IPS DF 6.9 (cell line): Measurements from ENCODE around the gene PLCE1.
"Not testable (repeated sequence)": the region's sequence is repeated elsewhere in the genome, so short reads cannot be mapped to it uniquely, and the experiment has no call there.

ENCODE experiments used
- DNase-seq: peaks from one replicate; pipeline ENCODE4 v3.0.0-alpha.2; 2013; ENCODE audit warnings: low read depth, low spot score
- H3K27ac ChIP-seq: one replicate; pipeline ENCODE4 v1.5.1; 2013; ENCODE audit warnings: low read length, control low read depth
- H3K27me3 ChIP-seq: 2 replicates; pipeline ENCODE4 v1.6.1; 2013; ENCODE audit warnings: mild to moderate bottlenecking, low read length; ENCODE audit not compliant: control insufficient read depth, insufficient read depth
- H3K36me3 ChIP-seq: 2 replicates; pipeline ENCODE4 v1.6.1; 2013; ENCODE audit warnings: low read length; ENCODE audit not compliant: control insufficient read depth, insufficient read depth
- H3K4me1 ChIP-seq: 2 replicates; pipeline ENCODE4 v1.6.1; 2013; ENCODE audit warnings: low read length; ENCODE audit not compliant: control insufficient read depth, insufficient read depth
- H3K4me3 ChIP-seq: 2 replicates; pipeline ENCODE4 v1.5.1; 2013; ENCODE audit warnings: mild to moderate bottlenecking, low read length
- H3K9me3 ChIP-seq: 2 replicates; pipeline ENCODE4 v1.6.1; 2013; ENCODE audit warnings: low read length, inconsistent platforms; ENCODE audit not compliant: control insufficient read depth, insufficient read depth
- WGBS: extraction: QIAGEN DNeasy Blood & Tissue Kit; methylation state at CpG from one replicate; pipeline ENCODE4 v1.1.7; 2013; ENCODE audit warnings: mixed read lengths, missing lambda C conversion rate; ENCODE audit not compliant: insufficient read length, insufficient coverage; 5-methylcytosine and 5-hydroxymethylcytosine counted together

Gene PLCE1

DNA sequence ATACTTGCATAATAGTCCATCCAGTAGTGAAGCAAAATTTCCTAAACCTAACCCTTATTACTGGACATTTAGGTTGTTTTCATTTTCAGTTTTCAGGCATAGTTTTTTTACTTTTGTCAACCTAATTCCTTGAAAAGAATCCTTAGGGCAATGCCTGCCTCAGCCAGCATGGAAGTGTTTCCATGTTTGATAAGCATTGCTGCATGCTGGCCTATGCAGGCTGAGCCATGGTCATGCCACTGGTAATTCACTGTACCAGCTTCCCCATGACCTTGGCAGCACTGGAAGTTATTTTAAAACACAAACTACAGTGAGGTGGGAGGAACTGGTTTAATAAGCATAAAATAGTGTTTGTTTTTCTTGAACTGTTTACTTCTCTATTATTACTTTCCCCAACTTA lies 27.8 kb upstream of the PLCE1 start:
- H3K4me1 ChIP-seq = no peaks in the 10 kb centered on the region
- no peaks in the 10 kb centered on the region for H3K27me3 ChIP-seq
- H3K27ac ChIP-seq = no peak overlapping the region
- H3K4me3 ChIP-seq = no peak overlapping the region
- DNase-seq = no peak
- no peaks in the 10 kb centered on the region for H3K36me3 ChIP-seq
- H3K9me3 ChIP-seq = no peaks in the 10 kb centered on the region; the same call in 1 of the 2 replicates

DNA sequence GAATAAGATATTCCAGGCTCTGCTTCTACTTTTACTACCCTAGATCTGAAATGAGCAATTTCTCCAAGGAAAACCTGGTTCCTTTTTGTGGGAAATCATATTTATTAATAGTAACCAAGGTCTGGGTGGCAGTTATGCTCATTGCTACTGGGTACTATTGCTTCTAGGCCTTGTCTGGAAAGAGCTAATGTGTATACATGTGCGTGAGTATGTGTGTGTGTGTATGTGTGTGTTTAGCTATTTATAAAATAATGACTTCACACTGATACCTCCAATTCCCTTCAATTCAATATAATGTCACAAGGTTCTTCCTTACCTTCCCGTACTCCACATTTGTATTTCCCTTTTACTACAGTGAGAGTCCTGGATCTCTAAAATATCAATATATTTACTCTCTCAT lies 26.0 kb upstream of the PLCE1 start:
- no CpG with 5 or more reads among the region's 2 CpGs for WGBS
- Histone ChIP-seq H3K27ac (no peak overlapping the region), H3K27me3 (no peaks in the 10 kb centered on the region), H3K4me1 (no peaks in the 10 kb centered on the region), H3K4me3 (no peak overlapping the region), H3K9me3 (no peaks in the 10 kb centered on the region; the same call in 1 of the 2 replicates), H3K36me3 (no peaks in the 10 kb centered on the region)
- DNase-seq = no peak

DNA sequence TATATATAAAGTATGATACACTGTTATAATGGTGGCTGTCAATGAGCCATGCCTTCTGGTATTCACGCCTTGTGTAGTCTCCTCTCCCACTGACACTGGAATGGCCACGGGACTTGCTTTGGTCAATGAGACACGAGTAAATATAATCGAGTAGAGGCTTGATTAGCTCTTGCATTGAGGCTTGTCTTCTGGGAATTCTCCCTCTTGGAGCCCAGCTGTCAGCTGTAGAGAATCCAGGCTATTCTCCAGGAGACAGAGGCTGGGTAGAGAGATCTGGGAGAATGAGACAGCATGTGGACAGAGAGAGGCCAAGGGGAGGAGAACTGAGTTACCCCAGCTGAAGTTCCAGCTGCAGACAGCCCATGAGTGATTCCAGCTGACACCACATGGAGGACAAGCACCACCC lies 25.2 kb upstream of the PLCE1 start:
- Histone ChIP-seq H3K27me3 (no peaks in the 10 kb centered on the region), H3K27ac (no peak overlapping the region), H3K36me3 (no peaks in the 10 kb centered on the region), H3K9me3 (no peaks in the 10 kb centered on the region; the same call in 1 of the 2 replicates), H3K4me1 (no peaks in the 10 kb centered on the region), H3K4me3 (no peak overlapping the region)
- no CpG with 5 or more reads among the region's 4 CpGs for WGBS
- DNase-seq = no peak

DNA sequence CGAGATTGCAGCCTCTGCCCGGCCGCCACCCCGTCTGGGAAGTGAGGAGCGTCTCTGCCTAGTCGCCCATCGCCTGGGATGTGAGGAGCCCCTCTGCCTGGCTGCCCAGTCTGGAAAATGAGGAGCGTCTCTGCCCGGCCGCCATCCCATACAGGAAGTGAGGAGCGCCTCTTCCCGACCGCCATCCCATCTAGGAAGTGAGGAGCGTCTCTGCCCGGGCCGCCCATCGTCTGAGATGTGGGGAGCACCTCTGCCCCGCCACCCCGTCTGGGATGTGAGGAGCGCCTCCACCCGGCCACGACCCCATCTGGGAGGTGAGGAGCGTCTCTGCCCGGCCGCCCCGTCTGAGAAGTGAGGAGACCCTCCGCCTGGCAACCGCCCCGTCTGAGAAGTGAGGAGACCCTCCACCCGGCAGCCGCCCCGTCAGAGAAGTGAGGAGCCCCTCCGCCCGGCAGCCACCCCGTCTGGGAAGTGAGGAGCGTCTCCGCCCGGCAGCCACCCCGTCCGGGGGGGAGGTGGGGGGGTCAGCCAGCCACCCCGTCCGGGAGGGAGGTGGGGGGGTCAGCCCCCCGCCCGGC lies 23.2 kb upstream of the PLCE1 start:
- WGBS = no CpG with 5 or more reads among the region's 44 CpGs
- H3K9me3 ChIP-seq = not testable (repeated sequence)

DNA sequence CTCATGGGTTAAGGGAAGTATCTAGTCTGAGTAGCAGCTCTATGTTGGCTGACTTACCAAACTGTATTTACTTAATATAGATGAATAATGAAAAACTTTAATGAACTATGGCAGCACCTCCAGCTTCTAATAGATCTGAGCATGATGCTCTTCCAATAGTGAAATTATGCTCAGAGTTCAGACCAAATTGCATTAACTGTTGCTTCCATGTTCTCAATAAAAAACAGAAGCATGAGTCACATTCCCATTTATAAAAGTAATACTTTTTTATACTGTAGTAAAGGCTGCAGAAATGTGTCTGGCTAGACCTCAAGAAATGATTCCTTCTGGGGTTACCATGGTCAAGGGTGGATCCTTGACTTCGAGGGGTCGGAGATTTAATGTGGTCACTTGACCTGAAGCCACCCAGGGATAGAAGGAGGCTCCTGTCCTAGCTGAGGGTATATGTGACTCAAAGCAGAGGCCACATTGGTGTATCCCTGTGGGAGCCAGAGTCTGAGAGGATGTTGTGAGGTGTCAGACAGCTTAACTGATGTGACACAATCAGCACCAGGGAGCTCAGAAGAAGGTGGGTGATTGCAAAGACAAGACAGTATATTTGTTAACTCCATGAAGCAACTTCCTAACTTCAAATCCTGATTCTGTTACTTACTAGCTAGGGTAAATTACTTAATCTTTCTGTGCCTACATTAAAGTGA lies 19.8 kb upstream of the PLCE1 start:
- H3K27ac ChIP-seq = no peak overlapping the region
- WGBS = no CpG with 5 or more reads among the region's 2 CpGs
- H3K9me3 ChIP-seq = no peaks in the 10 kb centered on the region; the same call in 1 of the 2 replicates
- no peak for DNase-seq
- H3K36me3 ChIP-seq = no peaks in the 10 kb centered on the region
- no peak overlapping the region for H3K4me3 ChIP-seq
- no peaks in the 10 kb centered on the region for H3K4me1 ChIP-seq
- no peaks in the 10 kb centered on the region for H3K27me3 ChIP-seq

More for the DNA sequence above, 23.2 kb upstream of the PLCE1 start:
- H3K27me3 ChIP-seq, H3K4me1 ChIP-seq, H3K36me3 ChIP-seq, H3K27ac ChIP-seq, DNase-seq, H3K4me3 ChIP-seq: not testable (repeated sequence)

DNA sequence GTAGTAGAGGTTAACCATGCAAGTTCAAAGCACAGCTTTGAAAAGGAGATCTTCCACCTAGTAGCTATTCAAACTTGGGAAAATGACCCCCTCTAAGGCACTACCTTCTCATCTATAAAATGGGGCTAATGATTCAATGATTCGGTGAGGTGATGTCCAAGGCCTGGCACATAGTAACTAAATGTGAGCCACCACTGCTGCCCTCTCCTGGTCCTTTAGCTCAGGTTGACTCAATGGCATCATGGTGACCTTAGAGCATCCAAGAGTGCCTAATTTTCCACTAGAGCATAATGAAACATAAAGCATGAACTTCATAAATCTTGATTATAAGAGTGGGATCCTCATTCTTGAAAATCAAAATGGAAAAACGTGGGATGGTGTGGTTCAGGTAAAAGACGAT lies 16.3 kb upstream of the PLCE1 start:
- Histone ChIP-seq H3K27me3 (no peaks in the 10 kb centered on the region), H3K4me3 (no peak overlapping the region), H3K27ac (no peak overlapping the region), H3K9me3 (no peaks in the 10 kb centered on the region), H3K4me1 (no peaks in the 10 kb centered on the region), H3K36me3 (no peaks in the 10 kb centered on the region)
- WGBS = no CpG with 5 or more reads among the region's 3 CpGs
- no peak for DNase-seq

DNA sequence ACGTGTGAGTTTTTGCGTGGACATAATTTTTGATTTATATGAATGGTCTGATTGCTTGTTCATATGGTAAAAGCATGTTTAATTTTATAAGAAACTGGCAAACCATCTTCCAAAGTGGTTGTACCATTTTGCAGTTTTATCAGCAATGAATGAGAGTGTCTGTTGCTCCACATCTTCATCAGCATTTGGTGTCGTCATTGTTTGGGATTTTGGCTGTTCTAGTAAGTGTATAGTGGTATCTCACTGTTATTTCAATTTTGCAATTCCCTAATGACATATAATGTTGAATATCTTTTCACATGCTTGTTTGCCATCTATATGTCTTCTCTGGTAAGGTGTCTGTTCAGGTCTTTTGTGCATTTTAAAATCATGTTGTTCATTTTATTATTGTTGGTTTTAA lies 13.2 kb upstream of the PLCE1 start:
- Histone ChIP-seq H3K9me3 (no peaks in the 10 kb centered on the region), H3K4me1 (no peaks in the 10 kb centered on the region), H3K4me3 (no peak overlapping the region), H3K27me3 (no peaks in the 10 kb centered on the region), H3K27ac (no peak overlapping the region), H3K36me3 (no peaks in the 10 kb centered on the region)
- no CpG with 5 or more reads among the region's 3 CpGs for WGBS
- no peak for DNase-seq

DNA sequence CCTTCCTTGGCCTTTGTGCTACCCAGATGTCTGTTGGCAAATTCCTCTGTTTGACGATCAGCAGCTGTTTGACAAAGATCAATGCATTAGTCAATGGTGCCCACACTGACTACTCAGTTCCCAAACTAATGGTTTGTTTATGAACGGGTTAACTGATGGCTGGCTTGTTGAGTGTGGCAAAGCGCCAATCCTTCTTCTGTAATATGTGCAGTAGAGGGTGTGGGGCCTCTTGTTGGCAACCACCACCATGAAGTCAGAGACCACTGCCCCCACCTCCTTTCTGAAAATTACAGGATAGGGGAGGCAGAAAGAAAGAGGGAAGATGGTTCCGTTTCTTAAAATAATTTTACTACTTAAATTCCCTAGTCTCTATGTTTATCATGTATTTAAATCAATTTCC lies 2.6 kb upstream of the PLCE1 start:
- Histone ChIP-seq H3K27me3 (peaks cover 23% of the 10 kb centered on the region), H3K4me3 (no peak overlapping the region), H3K4me1 (0 out of 2 replicates have a peak, but pooled peaks cover 1% of the 10 kb centered on the region), H3K36me3 (no peaks in the 10 kb centered on the region), H3K9me3 (no peaks in the 10 kb centered on the region), H3K27ac (no peak overlapping the region)
- no peak for DNase-seq
- WGBS = no CpG with 5 or more reads among the region's 4 CpGs

DNA sequence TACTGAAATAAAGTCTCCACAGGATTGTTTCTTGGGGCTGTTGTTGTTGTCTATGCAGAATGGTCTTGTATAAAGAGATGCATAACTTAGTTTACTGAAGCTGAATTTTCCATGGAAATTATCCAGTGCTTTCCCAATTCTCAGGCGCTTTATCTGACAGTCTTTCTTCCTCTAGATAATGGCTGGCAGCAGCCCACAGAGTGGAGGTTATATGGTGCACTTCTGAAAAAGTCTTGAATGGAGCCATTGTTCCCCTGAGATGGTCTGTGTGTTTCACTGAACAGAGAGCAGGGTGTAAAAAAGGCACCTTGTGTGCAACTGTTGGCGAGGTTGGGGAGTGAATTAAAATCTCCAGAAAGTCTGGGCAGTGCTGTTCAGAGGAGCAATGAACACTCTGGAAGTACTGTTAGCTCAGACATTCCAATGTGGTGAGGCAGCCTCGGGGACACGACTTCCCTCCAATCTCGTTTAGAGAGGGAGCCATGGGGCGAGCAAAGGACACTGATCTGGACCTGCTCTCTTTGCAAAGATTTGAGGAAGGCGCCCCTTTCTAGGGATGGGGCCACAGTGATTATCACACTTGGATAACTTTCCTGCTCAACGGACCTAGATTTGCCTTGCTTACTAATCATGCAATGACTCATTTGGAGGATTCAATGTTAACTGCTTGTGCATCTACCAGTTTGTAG lies 2.0 kb upstream of the PLCE1 start:
- H3K27me3 ChIP-seq = peaks cover 25% of the 10 kb centered on the region
- H3K36me3 ChIP-seq = no peaks in the 10 kb centered on the region
- H3K27ac ChIP-seq = no peak overlapping the region
- H3K4me1 ChIP-seq = 0 out of 2 replicates have a peak, but pooled peaks cover 1% of the 10 kb centered on the region
- no peak for DNase-seq
- no peak overlapping the region for H3K4me3 ChIP-seq
- no peaks in the 10 kb centered on the region for H3K9me3 ChIP-seq
- WGBS = no CpG with 5 or more reads among the region's 8 CpGs

DNA sequence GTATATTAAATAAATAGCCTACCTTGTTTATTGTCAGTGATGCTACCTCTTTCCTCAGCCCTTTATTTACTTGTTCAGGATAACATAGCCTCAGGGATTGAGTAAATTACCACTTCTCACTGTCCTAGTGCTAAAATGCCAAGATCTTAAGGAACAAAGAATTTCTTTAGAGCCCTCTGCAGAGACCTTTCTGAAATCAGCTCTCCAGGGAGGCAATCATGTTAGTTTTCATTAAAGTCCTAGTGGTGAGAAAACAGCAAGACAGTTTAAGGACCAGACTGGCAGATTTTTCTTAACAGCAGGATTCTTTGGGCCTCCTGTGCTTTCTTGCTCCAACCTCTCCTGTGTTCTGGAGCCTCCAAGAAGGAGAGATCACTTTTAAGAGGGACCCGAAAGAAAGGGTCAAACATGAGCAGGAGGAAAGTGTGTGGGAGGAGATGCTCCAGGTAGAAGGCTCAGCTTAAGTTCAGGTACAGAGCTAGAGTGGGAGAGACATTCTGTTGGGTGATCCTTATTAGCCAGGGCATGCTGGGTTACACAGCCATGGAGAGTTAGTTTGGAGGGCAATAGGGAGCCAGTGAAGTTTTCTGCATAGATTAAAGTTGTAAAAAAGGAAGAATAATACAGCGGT lies 1.2 kb upstream of the PLCE1 start:
- no peaks in the 10 kb centered on the region for H3K9me3 ChIP-seq
- 0 out of 2 replicates have a peak, but pooled peaks cover 1% of the 10 kb centered on the region for H3K4me1 ChIP-seq
- peaks cover 25% of the 10 kb centered on the region for H3K27me3 ChIP-seq
- no peak overlapping the region for H3K4me3 ChIP-seq
- DNase-seq = no peak
- WGBS = 100% methylated on average over 1 of the region's 2 CpGs
- no peaks in the 10 kb centered on the region for H3K36me3 ChIP-seq
- H3K27ac ChIP-seq = no peak overlapping the region
